H1 (cell line): ENCODE measurements around the gene VSX2. TPM values are rescaled to one million over a fixed set of nuclear protein-coding genes. Genes with fewer than 3 reads are reported as not detected.

Experiments used
- BCL11A ChIP-seq, 2 experiments: IDR thresholded peaks; one replicate each; pipeline ENCODE4 v1.6.1; 2011; ENCODE audit warnings: low read depth in 2 of 2, low read length in 2 of 2, mild to moderate bottlenecking in 2 of 2
- CHD1 ChIP-seq: IDR thresholded peaks from 2 replicates; pipeline ENCODE4 v1.6.1; 2012; ENCODE audit warnings: low read depth, low read length, improper control_type of control experiment
- HDAC2 ChIP-seq, 2 experiments: fragments of 300-600 bp in 1 of 2; sonication (generic) in 1 of 2; IDR thresholded peaks; 2 replicates each; pipeline ENCODE4 v1.6.1; 2011 to 2012; ENCODE audit warnings: low read depth in 2 of 2, low read length in 2 of 2, mild to moderate bottlenecking in 2 of 2, moderate library complexity in 2 of 2, borderline replicate concordance in 1 of 2, inconsistent platforms in 1 of 2
- JUND ChIP-seq: IDR thresholded peaks from 2 replicates; pipeline ENCODE4 v1.6.1; 2011; ENCODE audit warnings: mild to moderate bottlenecking, improper control_type of control experiment, low read length
- SP1 ChIP-seq: IDR thresholded peaks from 2 replicates; pipeline ENCODE4 v1.6.1; 2011; ENCODE audit warnings: low read depth, low read length
- polyA plus RNA-seq, 7 experiments: library from polyadenylated mRNA; depleted of rRNA in 3 of 7; stranded (reverse) in 5 of 7; unstranded in 2 of 7; fragments of >200 nt in 5 of 7; fragments of 200-250 nt in 2 of 7; gene quantifications; 1 replicate in 5 of 7; 2 replicates in 1 of 7; 4 replicates in 1 of 7; pipeline versions ENCODE4 v1.2.1 to v1.2.3, GENCODE V29; 2011 to 2013; ENCODE audit warnings: missing spikeins in 2 of 7, mixed read lengths in 2 of 7
- total RNA-seq: library from RNA; stranded (reverse); fragmentation: NEBNext Ultra II Directional; extraction: Animal tissue kit (Norgen Biotek cat#: 25700); gene quantifications from 2 replicates; pipeline ENCODE4 v1.2.1, GENCODE V29; 2021

VSX2 gene
- total and polyA plus RNA-seq, 2 of the 8 experiments (the other 6 are each of a cell fraction or from before 2014, with no cell fraction given) = 0.08 to 0.22 TPM

GRCh38 chr14:74237441-74237840 is 1.8 kb upstream of the VSX2 start (continued):
- no peak for TF ChIP-seq BCL11A (IDR thresholded peaks at IDR 0.05; ENCODE audit: low read depth in 2 of 2, low read length in 2 of 2)
- no peak for TF ChIP-seq CHD1
- no peak for TF ChIP-seq SP1
- TF ChIP-seq HDAC2 (IDR thresholded peaks at IDR 0.05; ENCODE audit: borderline replicate concordance in 1 of 2, low read depth in 2 of 2, low read length in 2 of 2) = no peak
- TF ChIP-seq JUND = no peak
- TF ChIP-seq, all 59 proteins: peak for 0
